Measurements from ENCODE around the gene SLC25A39.

SLC25A39 gene

GRCh38 chr17:44279666-44280391 is 44.8 kb downstream of the SLC25A39 start:
- in situ Hi-C loops (cut with HindIII; ENCODE audit: low pct_ligation_motif_present, low sequenced_read_pairs): no loop called here
- peak; percentile 92 for DNase-seq
- Histone ChIP-seq H3K36me3 (replicated peaks) (no peaks in the 10 kb centered on the region), H3K4me3 (ENCODE audit: low read depth, low read length) (no peak overlapping the region), H3K27me3 (replicated peaks) (no peaks in the 10 kb centered on the region), H3K27ac (peak overlapping the region; percentile 65)
- no peak for TF ChIP-seq CTCF (IDR thresholded peaks at IDR 0.05; ENCODE audit: low read depth, low read length, missing control alignments)

DNA sequence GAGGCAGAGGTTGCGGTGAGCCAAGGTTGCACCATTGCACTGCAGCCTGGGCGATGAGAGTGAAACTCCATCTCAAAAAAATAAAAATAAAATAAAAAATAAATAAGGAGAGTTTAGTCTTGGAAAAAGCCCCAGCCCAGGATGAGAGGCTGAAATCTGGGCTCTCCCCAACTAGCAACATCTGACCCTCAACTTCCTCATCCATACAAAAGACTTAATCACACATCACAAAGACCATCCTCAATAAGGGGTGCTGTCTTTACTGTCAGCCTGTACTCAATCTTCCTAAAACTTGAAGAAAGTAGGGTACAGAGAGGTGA is 45.3 kb downstream of the SLC25A39 start:
- H3K27ac ChIP-seq: peak overlapping the region; percentile 43
- TF ChIP-seq CTCF (IDR thresholded peaks at IDR 0.05; ENCODE audit: low read depth, low read length, missing control alignments): no peak
- DNase-seq: no peak
- H3K36me3 ChIP-seq (replicated peaks): no peaks in the 10 kb centered on the region
- in situ Hi-C loops (cut with HindIII; ENCODE audit: low pct_ligation_motif_present, low sequenced_read_pairs): no loop called here
- no peak overlapping the region for H3K4me3 ChIP-seq (ENCODE audit: low read depth, low read length)
- H3K27me3 ChIP-seq (replicated peaks): no peaks in the 10 kb centered on the region

DNA sequence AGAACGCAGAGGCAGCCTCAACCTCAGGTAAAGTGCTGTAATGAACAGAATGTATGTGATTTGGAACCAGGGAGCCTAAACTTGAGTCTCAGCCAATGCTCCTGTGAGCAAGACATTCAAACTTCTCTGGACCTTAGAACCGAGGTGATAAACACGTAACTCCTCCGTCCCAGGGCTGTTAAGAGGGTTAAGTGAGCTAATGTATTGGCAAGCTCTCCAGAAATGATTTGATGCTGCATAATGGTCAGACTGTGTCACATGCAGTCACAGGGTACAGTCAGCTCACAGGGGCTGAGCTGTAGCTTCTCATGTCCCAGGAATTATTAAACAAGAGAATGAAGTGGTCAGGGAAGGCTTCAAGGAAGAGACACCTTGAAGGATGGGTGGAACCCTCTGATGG is 46.6 kb downstream of the SLC25A39 start:
- no peak overlapping the region for H3K27ac ChIP-seq
- in situ Hi-C loops (cut with HindIII; ENCODE audit: low pct_ligation_motif_present, low sequenced_read_pairs): no loop called here
- peak; percentile 7 for DNase-seq
- no peak for TF ChIP-seq CTCF (IDR thresholded peaks at IDR 0.05; ENCODE audit: low read depth, low read length, missing control alignments)
- H3K36me3 ChIP-seq (replicated peaks): no peaks in the 10 kb centered on the region
- H3K4me3 ChIP-seq (ENCODE audit: low read depth, low read length): no peak overlapping the region
- H3K27me3 ChIP-seq (replicated peaks): no peaks in the 10 kb centered on the region

DNA sequence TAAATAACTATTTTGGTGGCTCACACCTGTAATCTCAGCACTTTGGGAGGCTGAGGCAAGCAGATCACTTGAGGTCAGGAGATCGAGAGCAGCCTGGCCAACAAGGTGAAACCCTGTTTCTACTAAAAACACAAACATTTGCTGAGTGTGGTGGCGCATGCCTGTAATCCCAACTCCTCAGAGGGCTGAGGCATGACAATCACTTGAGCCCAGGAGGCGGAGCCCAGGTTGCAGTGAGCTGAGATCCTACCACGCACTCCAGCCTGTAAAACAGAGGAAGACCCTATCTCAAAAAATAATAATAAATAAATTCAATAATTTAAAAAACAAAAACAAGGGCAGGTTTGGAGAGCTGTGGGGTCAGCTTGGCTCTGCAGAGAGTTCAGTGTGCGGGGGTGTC is 51.0 kb downstream of the SLC25A39 start:
- Histone ChIP-seq H3K36me3 (replicated peaks) (no peaks in the 10 kb centered on the region), H3K27ac (no peak overlapping the region), H3K27me3 (replicated peaks) (no peaks in the 10 kb centered on the region), H3K4me3 (ENCODE audit: low read depth, low read length) (no peak overlapping the region)
- no peak for TF ChIP-seq CTCF (IDR thresholded peaks at IDR 0.05; ENCODE audit: low read depth, low read length, missing control alignments)
- DNase-seq: no peak
- in situ Hi-C loops (cut with HindIII; ENCODE audit: low pct_ligation_motif_present, low sequenced_read_pairs): no loop called here

DNA sequence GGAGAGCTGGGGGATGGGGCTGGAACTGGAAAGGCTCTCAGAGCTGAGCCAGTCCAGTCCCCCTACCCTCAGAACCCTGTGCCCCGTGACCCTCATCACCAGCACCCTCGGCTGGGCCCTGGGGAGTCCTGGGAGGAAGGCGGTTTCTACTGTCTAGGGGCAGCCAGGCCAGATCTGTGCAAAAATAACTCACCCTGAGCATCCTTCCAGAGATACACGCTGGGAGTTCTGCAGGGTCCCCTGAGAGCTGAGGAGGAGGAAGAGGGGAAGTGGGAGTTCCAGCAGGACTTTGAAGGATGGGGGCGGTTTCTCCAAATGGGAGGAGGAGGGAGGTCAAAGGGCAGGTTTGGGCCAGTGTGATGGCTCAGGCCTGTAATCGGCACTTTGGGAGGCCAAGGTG is 51.7 kb downstream of the SLC25A39 start:
- no peak for DNase-seq
- H3K36me3 ChIP-seq (replicated peaks): no peaks in the 10 kb centered on the region
- no peak for TF ChIP-seq CTCF (IDR thresholded peaks at IDR 0.05; ENCODE audit: low read depth, low read length, missing control alignments)
- in situ Hi-C loops (cut with HindIII; ENCODE audit: low pct_ligation_motif_present, low sequenced_read_pairs): no loop called here
- no peaks in the 10 kb centered on the region for H3K27me3 ChIP-seq (replicated peaks)
- no peak overlapping the region for H3K4me3 ChIP-seq (ENCODE audit: low read depth, low read length)
- H3K27ac ChIP-seq: no peak overlapping the region

GRCh38 chr17:44272321-44272951 is 52.2 kb downstream of the SLC25A39 start:
- in situ Hi-C loops (cut with HindIII; ENCODE audit: low pct_ligation_motif_present, low sequenced_read_pairs): no loop called here
- no peak for DNase-seq
- Histone ChIP-seq H3K4me3 (ENCODE audit: low read depth, low read length) (no peak overlapping the region), H3K27ac (no peak overlapping the region), H3K27me3 (replicated peaks) (no peaks in the 10 kb centered on the region), H3K36me3 (replicated peaks) (no peaks in the 10 kb centered on the region)
- TF ChIP-seq CTCF (IDR thresholded peaks at IDR 0.05; ENCODE audit: low read depth, low read length, missing control alignments): no peak

Measured in brain microvascular endothelial cell (primary cell).